Islet precursor cell (in vitro differentiated cells): ENCODE measurements around the gene CFAP58.

Experiments
- DNase-seq: peaks from one replicate; pipeline ENCODE4 v3.0.0-alpha.2; 2018

CFAP58 gene

DNA sequence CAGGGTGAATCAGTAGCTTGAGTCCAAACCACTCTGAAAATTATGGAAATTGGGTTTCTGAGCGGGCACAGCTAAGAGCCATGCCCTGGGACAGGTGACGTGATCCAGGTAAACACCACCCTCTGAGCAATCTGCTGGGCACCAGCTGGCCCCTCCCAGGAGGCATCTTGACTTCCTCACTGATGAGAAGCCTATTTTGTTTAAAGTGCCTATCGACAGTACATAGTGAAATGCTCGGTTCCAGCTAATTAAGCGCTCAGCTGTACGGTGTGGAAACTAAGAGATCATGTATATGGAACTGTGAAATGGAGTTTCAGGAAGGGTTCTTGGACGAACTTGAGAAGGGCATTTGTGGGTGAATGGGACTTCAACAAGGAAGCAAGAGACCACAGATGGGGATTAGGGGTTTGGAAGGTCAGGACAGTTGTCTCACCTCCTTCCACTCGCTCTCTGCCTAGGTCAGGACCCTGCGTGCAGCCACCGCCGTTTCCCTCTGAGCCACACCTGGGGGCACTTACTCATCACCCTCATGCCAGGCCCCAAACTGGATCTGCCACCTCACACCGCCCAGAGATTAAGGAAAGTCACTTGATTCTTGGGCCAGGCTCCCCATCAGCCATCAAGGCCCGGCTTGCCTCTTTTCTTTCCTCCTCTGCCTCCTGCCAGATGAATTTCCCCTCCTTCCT, 18.5 kb upstream of the CFAP58 start:
- peak; percentile 45 for DNase-seq

DNA sequence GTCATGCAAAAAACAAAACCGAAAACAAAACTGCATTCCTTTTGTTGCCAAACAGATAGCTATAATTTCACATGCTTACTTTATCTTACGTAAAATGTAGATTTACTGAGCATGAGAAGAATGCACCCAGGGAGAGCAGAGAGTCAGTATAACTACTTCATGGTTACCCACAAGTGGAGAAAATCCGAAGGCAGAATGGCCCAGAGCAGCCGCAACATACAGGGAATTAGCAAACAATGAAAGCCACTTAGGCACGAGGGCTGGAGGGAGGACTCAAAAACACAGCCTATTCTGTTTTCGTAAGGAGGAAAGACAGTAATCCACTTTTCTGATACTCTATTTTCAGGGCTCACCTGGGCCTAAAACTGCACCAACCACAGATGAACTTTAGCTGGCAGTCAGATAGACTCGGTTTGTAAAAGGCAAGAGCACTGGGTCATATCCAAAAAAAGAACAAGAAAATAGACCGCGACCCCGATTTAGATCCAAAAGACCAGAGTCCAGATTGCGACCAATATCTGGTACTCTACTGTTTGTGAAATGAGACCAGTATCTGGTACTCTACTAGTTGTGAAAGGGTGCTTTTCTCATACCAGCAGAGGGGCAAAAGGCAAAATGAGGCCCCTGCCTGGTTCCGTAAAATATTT, 16.7 kb upstream of the CFAP58 start:
- peak; percentile 52 for DNase-seq

- DNase-seq = peak; percentile 77
Observed at GRCh38 chr10:104337521-104337984, 16.1 kb upstream of the CFAP58 start.

DNA sequence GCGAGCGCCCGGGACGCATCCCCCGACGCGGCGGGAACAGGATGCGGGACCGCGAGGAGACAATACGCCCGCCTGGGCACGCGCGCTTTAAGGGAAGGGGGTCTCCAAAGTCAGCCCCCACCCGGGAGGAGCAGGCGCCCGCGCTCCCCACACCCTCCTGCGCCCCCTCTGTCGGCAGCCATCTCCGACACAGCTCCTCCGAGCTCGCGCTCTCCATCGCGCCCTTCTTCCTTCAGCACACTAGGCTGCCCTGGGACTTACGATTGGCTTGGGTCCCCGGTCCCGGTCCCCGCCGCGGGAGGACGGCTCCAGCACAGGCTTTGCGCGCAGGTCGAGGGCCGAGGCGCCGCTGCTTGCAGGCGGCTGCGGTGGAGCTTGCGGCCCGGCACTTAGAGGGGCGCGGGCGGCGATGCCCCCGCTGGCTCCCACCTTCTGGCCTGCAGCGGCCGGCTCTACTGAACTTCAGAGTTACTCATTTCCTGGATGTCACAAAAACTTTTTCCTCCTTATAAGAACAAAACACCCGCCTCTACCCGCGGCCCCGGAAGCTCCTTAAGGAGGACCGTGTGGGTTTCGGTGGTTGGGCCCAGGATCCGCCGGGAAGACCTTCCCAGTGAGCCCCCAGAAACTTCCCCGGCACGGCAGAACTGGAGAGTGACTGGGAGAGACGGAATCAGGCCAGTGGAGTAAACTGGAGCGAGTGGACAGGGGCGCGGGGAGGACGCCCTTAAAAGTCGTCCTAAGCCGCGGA, 15.5 kb upstream of the CFAP58 start, which contains the start of gene ITPRIP:
TSS of gene ITPRIP (minus strand) at position 481 of the 751 bp plus-strand sequence. CDS start 22,414 bp downstream, outside the sequence.
- peak; percentile 83 for DNase-seq

DNA sequence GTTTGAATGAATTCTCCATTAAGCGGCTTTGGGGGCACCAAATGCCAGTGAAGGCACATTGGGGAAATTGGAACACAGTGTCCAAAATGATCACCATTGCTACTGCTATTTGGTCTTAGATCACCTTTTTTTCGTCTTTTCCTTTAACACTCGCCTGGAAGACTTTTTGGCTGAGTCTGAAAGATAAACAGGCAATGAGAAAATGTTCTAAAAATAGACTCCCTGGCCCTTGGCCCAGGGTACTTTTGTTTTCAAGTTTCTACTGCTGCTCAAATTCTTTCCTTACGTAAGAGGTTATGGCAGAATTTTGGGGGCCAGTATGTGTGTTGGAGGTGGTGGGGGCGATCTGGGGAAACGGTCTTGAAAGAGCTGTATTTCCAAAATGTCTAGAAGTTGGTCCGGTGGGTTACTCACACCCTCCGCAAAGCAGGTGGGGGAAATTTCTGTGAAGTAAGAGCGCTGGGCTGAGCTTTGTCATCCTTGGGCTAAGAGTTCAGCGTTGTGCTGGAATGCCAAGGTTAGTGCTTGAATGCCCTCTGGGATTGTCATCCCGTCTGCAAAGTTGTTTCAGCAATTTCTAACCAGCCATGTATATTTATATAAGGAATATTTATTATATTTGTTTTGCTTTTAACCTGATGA, 14.0 kb upstream of the CFAP58 start:
- DNase-seq = peak; percentile 51

DNA sequence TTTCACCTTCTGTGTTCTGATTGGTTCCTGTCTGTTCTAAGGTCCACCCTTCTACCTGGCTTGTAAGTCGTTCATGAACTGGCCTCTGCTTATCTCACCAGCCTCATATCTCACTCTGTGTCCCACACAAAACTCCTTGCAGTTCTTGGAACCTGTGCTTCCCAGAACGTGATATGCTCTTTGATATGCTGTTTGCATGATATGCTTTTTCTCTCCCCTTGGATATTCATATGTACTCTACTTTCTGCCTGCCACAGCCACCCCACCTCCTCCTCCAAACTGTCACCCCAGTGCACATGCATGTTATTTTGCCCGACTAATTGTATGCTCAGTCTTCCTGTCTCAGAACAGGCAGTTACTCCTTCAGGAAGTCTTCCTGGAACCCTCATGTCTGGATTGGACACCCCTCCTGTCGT, 13.5 kb upstream of the CFAP58 start:
- peak; percentile 47 for DNase-seq

GRCh38 chr10:104340641-104341040, 13.0 kb upstream of the CFAP58 start:
- no peak for DNase-seq

DNA sequence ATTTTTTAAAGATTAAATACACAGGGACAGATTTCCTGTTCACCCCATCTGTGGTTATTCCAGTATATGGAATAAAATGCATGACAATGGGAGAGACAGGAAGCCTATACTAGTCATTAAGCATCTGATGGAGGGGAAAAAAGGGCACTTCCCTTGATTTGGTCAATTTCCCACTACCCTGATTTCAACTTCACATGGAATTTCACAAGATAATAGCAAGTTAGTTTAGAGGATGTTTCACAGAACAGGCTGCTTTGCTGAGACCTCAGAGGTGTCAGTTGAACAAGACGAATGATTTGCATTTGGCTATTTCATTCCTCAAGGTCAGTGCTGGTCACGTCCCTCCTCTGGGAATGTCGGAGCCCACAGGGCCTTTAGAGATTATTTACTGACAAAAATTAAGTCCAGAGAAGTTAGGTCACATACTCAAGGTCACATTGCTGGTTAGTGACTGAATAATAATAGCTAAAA, 10.7 kb upstream of the CFAP58 start:
- no peak for DNase-seq

- DNase-seq = no peak
Observed at GRCh38 chr10:104344219-104344618, 9.4 kb upstream of the CFAP58 start.

DNA sequence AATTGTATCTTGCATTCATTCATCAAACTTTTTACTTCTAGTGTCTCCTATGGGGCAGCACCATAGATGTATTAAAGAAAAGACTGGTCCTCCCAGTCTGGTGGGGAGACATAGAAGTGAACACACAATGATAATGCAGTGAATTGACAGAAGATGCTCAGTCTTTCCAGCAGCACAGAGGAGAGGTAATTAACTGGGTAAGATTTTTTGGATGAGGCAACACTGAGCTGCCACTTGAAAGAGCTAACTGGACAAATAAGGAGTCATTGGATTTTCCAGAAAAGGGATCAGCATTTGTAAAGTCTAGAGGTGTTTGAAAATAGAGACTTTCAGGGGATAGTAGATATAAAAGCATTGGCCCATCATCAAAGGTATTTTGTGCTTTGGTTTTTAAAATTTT, 8.1 kb upstream of the CFAP58 start:
- no peak for DNase-seq

GRCh38 chr10:104345941-104346340, 7.7 kb upstream of the CFAP58 start:
- no peak for DNase-seq

GRCh38 chr10:104347295-104348045, 6.2 kb upstream of the CFAP58 start:
- DNase-seq = no peak

- DNase-seq = no peak
Observed at GRCh38 chr10:104348601-104349000, 5.0 kb upstream of the CFAP58 start.

DNA sequence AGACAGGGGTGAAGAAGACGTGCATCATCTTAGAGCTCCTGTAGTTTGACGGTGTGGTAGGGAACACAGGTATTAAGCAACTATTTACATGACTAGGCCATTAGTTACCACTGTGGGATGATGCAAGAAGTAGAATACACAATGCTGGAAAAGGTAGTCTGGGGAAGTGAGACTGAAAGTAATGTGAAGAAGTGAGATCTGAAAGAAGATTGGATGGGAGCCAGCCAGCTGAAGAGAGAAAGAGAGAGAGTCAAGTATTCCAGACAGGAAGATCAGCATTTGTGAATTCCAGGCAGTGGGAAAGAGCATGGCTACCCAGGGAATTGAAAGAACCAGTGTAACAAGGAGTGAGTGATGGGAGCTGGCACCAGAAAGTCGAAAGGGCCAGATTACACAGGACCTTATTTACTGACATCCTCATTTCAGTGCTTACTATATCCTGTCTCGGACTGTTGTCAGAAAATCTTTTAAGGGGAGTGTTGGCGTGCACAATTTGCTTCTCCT, 4.0 kb upstream of the CFAP58 start:
- no peak for DNase-seq

- no peak for DNase-seq
Observed at GRCh38 chr10:104350127-104350635, 3.5 kb upstream of the CFAP58 start.

- no peak for DNase-seq
Observed at GRCh38 chr10:104351061-104351702, 2.5 kb upstream of the CFAP58 start.

DNA sequence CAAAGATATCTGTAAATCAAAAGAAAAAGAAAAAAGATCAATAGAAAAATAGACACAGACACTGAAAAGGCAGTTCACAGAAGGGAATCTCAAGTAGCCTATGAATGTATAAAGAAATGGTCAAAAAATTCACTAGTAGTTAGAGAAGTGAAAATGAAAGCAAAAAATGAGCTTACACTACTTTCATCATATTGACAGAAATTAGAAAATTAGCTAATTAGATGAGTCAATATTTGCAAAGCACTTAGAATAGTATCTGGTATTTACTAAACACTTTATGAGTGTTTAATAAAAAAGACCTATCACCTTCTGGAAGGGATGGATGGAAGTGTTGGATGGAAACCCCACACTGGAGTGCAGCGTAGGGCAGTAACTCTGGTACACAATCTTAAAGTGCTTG, 1.7 kb upstream of the CFAP58 start:
- no peak for DNase-seq

- DNase-seq = no peak
Observed at GRCh38 chr10:104359811-104360210, 6.2 kb downstream of the CFAP58 start.

- no peak for DNase-seq
Observed at GRCh38 chr10:104367904-104368303, 14.3 kb downstream of the CFAP58 start.

DNA sequence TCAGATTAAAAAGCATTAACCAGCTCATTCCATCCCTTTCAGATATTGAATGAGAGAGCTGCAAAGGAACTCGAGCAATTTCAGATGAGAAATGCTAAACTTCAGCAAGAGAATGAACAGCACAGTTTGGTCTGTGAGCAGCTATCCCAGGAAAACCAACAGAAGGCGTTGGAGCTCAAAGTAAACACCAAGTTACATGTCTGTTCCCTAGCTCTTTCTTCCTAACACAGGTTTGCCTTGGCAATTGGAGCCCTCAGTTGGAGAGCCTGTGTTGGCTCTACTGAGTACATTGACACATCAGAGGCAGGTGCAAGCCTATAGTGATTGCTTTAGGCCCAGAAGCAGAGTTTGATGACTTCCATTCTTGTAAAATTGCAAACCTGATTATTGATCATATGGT, 14.7 kb downstream of the CFAP58 start:
- DNase-seq = no peak

DNA sequence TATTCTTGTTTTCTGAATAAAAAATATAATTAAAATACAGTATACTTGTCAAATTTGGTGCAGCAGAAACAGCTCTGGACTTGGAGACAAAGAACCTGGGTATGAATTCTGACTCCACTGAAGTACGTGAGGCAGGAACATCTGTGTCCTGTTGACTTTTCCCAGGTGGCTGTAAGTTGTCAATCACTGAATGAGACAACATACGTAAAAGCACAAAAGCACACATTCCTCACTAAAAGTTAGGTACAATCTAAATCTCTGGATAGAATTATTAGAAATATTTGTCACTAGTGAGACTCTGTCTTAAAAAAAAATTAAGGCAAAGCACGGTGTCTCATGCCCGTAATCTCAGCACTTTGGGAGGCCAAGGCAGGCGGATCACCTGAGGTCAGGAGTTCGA, 18.1 kb downstream of the CFAP58 start:
- DNase-seq = no peak
